GM12878 (cell line): ENCODE data around the gene KBTBD4. TPM values are rescaled to one million over a fixed set of nuclear protein-coding genes. Genes with fewer than 3 reads are reported as not detected.

ENCODE experiments used
- DPF2 ChIP-seq: fragments of 450-650 bp; IDR thresholded peaks from 2 replicates; pipeline ENCODE4 v1.6.1; 2017; ENCODE audit warnings: mild to moderate bottlenecking
- MEF2A ChIP-seq: IDR thresholded peaks from 2 replicates; pipeline ENCODE4 v1.6.1; 2011; ENCODE audit warnings: low read depth, mild to moderate bottlenecking, low read length, moderate library complexity; ENCODE audit not compliant: insufficient read depth
- MTA2 ChIP-seq: fragments of 450-650 bp; IDR thresholded peaks from 2 replicates; pipeline ENCODE4 v1.6.1; 2016; ENCODE audit warnings: low read depth, mild to moderate bottlenecking, moderate library complexity
- PAX5 ChIP-seq: IDR thresholded peaks from 2 replicates; pipeline ENCODE4 v1.6.1; 2011; ENCODE audit warnings: low read depth, low read length, borderline replicate concordance
- PML ChIP-seq: IDR thresholded peaks from 2 replicates; pipeline ENCODE4 v1.6.1; 2012; ENCODE audit warnings: low read length, inconsistent platforms
- SPI1 ChIP-seq: IDR thresholded peaks from 2 replicates; pipeline ENCODE4 v1.6.1; 2011; ENCODE audit warnings: low read depth, mild to moderate bottlenecking, low read length, moderate library complexity, borderline replicate concordance; ENCODE audit not compliant: insufficient read depth
- polyA plus RNA-seq, 11 experiments: library from polyadenylated mRNA; depleted of rRNA in 4 of 11; unstranded in 6 of 11; stranded (reverse) in 5 of 11; fragments of >200 nt; fragmentation: Nextera tagmentation in 4 of 11; fragmentation: Illumina TruSeq in 1 of 11; extraction: Ambion mirVana in 4 of 11; extraction: Trizol in 1 of 11; gene quantifications; 1 replicate in 1 of 11; 2 replicates in 10 of 11; pipeline versions ENCODE4 v1.2.1 to v1.2.3, GENCODE V29; 2011 to 2016; ENCODE audit warnings: inconsistent platforms in 2 of 11, missing spikeins in 2 of 11, low read depth in 1 of 11
- total RNA-seq, 4 experiments: library from RNA; depleted of rRNA in 3 of 4; stranded (reverse); fragments of >200 nt in 3 of 4; fragmentation: Illumina TruSeq in 1 of 4; extraction: Trizol in 1 of 4; gene quantifications; 2 replicates each; pipeline versions ENCODE4 v1.2.1 to v1.2.3, GENCODE V29; 2013 to 2021
- TF ChIP-seq, protein P1 (sequence below): fragments of 450-650 bp; IDR thresholded peaks from 2 replicates; pipeline ENCODE4 v1.6.1; 2017; ENCODE audit warnings: mild to moderate bottlenecking, moderate library complexity
- TF ChIP-seq, protein P2 (sequence below): fragments of 450-650 bp; IDR thresholded peaks from 2 replicates; pipeline ENCODE4 v1.6.1; 2018; ENCODE audit warnings: mild to moderate bottlenecking, low read depth, moderate library complexity; ENCODE audit not compliant: partially characterized antibody
- TF ChIP-seq, protein P3 (sequence below): fragments of 150-350 bp; IDR thresholded peaks from 2 replicates; pipeline ENCODE4 v1.6.1; 2014; ENCODE audit warnings: mild to moderate bottlenecking, low read depth, low read length

KBTBD4 gene
- total and polyA plus RNA-seq, 10 of the 15 experiments (the other 5 are each of a cell fraction or from before 2014, with no cell fraction given), result 18.4 to 46.4 (median 25.7) TPM

DNA sequence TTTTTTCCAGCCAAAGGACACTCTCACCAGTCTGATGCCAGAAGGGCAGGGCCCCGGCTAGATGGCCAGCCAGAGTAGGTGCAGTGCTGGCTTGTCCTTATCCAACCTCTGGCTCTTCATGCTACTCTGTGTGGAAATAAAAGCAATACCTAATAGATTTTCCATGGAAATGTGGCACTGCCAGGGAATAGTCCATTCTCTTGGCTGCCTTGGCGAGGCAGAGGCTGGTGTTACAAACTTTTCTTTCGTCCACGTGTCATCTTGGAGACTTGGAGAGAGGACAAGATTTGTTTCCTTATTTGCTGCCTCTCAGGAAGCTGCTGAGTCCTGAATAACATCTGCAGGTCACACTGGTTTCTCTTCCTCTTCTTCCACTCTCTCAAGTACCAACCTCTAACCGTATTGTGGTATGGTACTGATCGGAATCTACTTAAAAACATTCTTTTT, 32.6 kb upstream of the KBTBD4 start (continued):
- TF ChIP-seq, protein P1, sequence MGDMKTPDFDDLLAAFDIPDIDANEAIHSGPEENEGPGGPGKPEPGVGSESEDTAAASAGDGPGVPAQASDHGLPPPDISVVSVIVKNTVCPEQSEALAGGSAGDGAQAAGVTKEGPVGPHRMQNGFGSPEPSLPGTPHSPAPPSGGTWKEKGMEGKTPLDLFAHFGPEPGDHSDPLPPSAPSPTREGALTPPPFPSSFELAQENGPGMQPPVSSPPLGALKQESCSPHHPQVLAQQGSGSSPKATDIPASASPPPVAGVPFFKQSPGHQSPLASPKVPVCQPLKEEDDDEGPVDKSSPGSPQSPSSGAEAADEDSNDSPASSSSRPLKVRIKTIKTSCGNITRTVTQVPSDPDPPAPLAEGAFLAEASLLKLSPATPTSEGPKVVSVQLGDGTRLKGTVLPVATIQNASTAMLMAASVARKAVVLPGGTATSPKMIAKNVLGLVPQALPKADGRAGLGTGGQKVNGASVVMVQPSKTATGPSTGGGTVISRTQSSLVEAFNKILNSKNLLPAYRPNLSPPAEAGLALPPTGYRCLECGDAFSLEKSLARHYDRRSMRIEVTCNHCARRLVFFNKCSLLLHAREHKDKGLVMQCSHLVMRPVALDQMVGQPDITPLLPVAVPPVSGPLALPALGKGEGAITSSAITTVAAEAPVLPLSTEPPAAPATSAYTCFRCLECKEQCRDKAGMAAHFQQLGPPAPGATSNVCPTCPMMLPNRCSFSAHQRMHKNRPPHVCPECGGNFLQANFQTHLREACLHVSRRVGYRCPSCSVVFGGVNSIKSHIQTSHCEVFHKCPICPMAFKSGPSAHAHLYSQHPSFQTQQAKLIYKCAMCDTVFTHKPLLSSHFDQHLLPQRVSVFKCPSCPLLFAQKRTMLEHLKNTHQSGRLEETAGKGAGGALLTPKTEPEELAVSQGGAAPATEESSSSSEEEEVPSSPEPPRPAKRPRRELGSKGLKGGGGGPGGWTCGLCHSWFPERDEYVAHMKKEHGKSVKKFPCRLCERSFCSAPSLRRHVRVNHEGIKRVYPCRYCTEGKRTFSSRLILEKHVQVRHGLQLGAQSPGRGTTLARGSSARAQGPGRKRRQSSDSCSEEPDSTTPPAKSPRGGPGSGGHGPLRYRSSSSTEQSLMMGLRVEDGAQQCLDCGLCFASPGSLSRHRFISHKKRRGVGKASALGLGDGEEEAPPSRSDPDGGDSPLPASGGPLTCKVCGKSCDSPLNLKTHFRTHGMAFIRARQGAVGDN, result no peak
- TF ChIP-seq PML (0 out of 2 replicates have a peak, but pooled peaks have one; percentile 29), PAX5 (no peak), MEF2A (no peak), SPI1 (peak; percentile 93), MTA2 (no peak), DPF2 (peak; percentile 39; the same call in 1 of the 2 replicates)
- TF ChIP-seq, protein P2, sequence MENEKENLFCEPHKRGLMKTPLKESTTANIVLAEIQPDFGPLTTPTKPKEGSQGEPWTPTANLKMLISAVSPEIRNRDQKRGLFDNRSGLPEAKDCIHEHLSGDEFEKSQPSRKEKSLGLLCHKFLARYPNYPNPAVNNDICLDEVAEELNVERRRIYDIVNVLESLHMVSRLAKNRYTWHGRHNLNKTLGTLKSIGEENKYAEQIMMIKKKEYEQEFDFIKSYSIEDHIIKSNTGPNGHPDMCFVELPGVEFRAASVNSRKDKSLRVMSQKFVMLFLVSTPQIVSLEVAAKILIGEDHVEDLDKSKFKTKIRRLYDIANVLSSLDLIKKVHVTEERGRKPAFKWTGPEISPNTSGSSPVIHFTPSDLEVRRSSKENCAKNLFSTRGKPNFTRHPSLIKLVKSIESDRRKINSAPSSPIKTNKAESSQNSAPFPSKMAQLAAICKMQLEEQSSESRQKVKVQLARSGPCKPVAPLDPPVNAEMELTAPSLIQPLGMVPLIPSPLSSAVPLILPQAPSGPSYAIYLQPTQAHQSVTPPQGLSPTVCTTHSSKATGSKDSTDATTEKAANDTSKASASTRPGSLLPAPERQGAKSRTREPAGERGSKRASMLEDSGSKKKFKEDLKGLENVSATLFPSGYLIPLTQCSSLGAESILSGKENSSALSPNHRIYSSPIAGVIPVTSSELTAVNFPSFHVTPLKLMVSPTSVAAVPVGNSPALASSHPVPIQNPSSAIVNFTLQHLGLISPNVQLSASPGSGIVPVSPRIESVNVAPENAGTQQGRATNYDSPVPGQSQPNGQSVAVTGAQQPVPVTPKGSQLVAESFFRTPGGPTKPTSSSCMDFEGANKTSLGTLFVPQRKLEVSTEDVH, result no peak
- TF ChIP-seq, protein P3, sequence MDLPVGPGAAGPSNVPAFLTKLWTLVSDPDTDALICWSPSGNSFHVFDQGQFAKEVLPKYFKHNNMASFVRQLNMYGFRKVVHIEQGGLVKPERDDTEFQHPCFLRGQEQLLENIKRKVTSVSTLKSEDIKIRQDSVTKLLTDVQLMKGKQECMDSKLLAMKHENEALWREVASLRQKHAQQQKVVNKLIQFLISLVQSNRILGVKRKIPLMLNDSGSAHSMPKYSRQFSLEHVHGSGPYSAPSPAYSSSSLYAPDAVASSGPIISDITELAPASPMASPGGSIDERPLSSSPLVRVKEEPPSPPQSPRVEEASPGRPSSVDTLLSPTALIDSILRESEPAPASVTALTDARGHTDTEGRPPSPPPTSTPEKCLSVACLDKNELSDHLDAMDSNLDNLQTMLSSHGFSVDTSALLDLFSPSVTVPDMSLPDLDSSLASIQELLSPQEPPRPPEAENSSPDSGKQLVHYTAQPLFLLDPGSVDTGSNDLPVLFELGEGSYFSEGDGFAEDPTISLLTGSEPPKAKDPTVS, result no peak
